GM18498 (cell line): ENCODE data around the gene DEAF1.

Source experiments
- ATAC-seq: cut with Tn5 transposase; IDR thresholded peaks from one replicate; pipeline ENCODE4 v1.9.1; 2021; ENCODE audit warnings: mild to moderate bottlenecking, moderate library complexity; ENCODE audit not compliant: unreplicated experiment

Gene DEAF1

DNA sequence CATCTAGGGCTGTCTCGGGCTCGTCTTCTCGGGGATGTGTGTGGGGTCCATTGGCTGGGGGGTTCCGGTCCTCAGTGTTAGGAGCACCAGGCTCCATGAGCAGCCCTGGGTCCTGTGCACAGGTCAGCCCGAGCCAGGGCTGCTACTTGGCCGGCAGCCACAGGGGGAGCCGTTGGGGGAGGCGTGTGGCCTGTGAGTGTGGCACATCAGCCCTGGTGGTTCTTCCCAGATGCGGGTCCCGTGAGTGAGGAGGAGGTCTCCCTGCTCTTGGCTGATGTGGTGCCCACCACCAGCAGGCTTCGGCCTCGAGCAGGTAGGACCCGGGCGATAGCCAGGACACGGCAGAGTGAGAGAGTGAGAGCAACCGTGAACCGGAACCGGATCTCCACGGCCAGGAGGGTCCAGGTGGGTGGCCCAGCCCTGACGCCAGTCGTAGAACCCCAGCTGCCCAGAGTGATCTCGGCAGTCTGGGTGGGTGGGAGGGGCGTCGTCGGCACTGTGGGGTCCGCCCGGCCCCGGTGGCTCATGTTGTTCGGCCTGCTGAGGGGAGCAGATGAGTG, 97.8 kb downstream of the DEAF1 start:
- ATAC-seq, result no peak

DNA sequence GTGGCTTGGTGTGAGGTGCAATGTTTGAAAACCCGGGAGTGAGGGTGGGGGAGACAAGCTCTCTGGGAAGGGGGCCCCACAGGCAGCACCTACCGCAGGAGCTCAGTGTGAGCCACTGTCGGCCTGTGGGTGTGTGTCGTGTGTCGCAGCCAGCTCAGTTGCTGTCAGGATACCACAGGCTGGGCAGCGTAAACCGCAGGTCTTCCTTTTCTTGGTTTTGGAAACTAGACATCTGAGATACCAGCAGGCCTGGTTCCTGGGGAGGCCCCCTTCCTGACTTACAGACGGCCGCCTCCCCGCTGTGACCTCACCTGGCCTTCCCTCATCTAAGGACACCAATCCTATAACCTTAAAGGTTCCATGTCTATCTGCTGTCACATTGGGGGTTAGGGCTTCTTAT, 98.6 kb downstream of the DEAF1 start:
- no peak for ATAC-seq

- ATAC-seq, result no peak
Measured at GRCh38 chr11:595400-595799, 99.6 kb downstream of the DEAF1 start.
